GM21825 (cell line): ENCODE results near the gene SSTR3.
"Not testable (repeated sequence)": the region's sequence is repeated elsewhere in the genome, so short reads cannot be mapped to it uniquely, and the experiment has no call there.

Source experiments
- ATAC-seq: cut with Tn5 transposase; IDR thresholded peaks from one replicate; pipeline ENCODE4 v1.9.1; 2021; ENCODE audit warnings: mild to moderate bottlenecking, moderate library complexity; ENCODE audit not compliant: unreplicated experiment

The SSTR3 gene

DNA sequence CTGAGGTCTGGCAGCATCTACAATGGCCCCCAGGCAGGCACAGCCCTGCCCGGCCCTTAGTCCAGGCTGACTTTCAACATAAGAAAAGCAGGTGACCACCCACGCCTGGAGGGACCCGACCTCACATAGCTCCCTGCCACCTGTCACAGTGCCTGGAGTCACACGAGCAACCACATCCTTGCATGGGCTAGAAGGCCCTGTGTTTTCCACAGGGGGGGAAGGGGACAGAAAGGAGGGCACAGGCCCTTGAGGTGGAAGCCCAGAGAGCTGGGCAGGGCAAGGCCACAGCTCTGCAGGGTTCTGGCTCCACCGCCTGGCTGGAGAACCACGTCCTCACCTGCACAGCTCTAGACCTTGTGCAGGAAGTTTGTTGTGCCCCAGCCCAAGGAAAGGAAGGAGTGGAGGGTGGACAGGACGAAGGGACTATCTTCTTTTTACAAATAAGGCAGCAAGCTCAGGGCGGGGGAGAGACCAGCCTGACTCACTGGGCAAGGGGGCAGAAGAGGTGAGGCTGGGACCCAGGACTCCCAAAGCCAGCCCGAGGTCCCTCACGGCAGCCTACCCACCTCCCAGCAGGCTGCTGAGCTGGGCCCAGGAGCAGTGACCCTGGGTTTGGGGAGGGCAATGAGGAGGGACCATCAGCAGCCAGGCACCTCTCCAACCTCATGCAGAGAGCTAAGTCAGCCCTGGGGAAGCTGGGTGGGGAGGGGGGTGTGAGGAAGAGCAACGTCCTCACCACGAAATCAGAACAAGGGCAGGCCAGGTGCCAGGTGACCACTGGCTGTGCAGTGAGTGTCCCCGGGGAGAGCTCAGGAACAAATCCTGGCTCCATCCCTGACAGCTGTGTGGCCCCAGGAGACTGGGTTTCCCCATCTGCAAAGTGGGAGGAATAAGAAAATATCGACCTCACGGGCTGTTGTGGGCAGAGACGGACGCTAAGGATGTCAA lies 28.6 kb downstream of the SSTR3 start:
- no peak for ATAC-seq

GRCh38 chr22:37182949-37183245 lies 29.4 kb downstream of the SSTR3 start:
- no peak for ATAC-seq

DNA sequence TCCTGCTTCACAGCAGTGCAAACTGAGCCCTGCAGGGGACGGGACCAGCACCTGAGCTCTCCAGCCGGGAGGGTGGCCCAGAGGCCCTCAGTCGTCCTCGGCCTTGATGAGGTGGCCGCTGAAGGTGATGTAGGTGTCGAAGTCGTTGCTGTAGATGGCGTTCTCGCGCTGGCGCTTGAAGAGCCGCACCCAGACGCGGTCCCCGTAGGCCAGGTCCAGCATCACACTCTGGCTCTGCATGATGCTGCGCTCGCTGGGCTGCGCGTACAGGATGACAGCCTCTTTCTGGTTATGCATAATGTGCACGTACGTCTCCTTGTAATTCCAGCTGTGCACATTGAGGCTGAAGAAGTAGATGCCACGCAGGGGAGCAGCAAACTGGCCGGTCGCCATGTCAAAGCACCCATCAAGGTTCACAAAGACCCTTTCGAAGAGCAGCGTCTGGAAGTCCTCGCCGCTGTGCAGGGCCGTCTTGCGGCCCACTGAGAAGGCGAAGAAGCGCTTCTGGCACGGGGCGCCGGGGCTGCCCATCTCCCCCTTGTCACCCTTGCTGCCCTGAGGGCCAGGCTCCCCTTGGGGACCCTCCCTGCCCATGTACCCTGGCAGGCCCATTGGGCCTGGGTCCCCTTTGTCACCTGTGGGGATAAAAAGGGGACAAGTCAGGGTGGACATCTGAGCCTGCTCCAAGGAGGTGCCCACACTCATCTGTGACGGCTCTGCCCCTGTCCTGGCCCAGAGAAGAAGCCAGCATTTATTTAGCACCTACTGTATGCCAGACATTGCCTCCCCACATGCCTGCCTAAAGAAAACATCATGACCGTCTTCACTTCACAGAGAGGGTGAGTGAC lies 30.0 kb downstream of the SSTR3 start:
- ATAC-seq, result no peak

GRCh38 chr22:37181681-37182080 lies 30.6 kb downstream of the SSTR3 start:
- no peak for ATAC-seq

DNA sequence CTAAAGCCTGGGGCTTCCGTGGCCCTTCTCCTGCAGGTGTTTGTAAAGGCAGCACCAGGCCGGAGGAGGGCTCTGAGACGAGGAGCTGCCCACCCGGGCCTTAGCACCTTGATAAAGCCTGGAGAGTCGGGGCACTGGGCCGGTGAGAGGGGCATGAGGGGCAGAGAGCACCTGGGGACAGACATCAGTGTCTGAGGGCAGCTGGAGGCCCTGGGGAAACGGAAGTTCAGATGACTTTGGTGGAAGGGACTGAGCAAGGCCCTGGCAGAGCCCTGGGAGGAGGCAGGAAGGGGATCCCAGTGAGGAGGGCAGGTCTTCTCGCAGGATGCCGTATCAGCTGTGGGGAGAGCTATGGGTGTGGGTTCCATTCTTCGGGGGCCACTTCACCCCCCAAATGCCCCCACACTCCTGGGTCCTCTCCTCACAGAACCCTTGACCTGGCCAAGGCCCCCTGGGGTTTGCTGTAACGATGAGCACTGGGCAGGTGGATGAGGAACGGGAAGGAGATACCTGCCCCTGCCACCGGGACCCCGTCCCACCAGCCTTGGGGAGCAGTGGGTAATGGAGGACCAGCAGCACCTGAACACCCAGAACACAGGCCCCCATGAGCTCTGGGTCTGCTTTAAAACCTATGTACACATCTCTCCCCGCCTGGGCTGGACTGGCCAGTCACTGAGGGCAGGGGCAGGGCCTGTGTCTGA lies 31.6 kb downstream of the SSTR3 start:
- ATAC-seq, result no peak

GRCh38 chr22:37179622-37180420 lies 32.5 kb downstream of the SSTR3 start:
- no peak for ATAC-seq

GRCh38 chr22:37179126-37179470 lies 33.2 kb downstream of the SSTR3 start:
- ATAC-seq, result no peak

- ATAC-seq, result no peak
Observed at GRCh38 chr22:37178350-37179125, 33.7 kb downstream of the SSTR3 start.

DNA sequence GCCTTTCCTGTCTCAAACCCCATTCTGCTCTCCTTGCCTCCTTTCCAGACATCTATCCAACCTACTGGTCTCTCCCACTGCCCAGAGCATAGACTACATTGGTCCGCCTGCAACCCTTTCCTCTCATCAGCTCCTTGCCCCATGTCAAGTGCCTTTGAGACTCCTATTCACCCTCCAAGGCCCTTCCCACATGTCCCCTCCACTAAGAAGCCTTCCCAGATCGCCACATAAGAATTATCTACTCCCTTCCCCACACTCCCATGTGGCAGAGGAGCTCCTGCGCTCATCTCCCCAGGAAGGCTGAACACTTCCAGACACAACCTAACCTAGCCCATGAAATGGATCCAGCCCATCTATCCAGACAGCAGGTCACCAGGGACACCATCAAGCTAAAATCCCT lies 34.5 kb downstream of the SSTR3 start:
- ATAC-seq, result no peak

DNA sequence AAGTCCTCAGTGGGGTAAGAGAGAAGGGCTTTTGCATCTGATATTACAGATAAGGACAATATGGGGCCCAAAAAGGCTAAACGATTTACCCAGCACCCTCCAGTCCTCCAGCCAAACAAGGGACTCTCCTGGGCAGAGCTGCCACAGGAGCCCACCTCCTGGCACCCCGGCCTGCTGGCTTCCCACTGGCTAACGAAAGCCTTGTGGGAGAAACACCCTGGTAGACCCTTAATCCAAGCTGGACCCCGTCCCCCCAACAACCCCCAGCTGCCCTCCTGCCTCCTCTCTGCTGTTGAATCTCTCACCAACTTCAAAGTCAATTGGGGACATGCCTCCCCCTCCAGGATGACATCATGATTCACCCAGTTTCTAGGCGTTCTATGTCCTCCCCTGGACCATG lies 35.1 kb downstream of the SSTR3 start:
- ATAC-seq, result no peak

- no peak for ATAC-seq
Observed at GRCh38 chr22:37176464-37177061, 35.7 kb downstream of the SSTR3 start.

GRCh38 chr22:37175414-37176281 lies 36.6 kb downstream of the SSTR3 start:
- ATAC-seq, result no peak

GRCh38 chr22:37174964-37175363 lies 37.3 kb downstream of the SSTR3 start:
- ATAC-seq, result no peak

GRCh38 chr22:37173709-37174108 lies 38.6 kb downstream of the SSTR3 start:
- no peak for ATAC-seq

- no peak for ATAC-seq
Observed at GRCh38 chr22:37172266-37173245, 39.7 kb downstream of the SSTR3 start.

DNA sequence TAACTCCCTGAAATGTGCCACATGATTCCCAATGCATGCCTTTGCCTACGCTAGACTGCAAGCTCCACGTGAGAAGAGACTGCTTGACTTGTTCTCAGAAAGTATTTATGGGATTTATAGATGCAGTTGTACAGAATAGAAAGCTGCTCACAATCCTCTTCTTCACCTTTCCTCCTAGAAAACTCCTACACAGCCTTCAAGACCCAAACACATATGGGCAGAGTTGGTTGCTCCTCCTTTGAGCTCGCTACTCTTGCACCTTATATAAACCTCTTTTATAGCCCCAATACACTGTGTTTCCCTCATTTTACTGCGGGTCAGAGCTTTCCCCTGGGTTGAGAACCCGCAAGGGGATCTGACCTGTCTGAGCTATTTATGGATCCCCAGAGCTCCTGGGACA lies 40.6 kb downstream of the SSTR3 start:
- ATAC-seq, result no peak

DNA sequence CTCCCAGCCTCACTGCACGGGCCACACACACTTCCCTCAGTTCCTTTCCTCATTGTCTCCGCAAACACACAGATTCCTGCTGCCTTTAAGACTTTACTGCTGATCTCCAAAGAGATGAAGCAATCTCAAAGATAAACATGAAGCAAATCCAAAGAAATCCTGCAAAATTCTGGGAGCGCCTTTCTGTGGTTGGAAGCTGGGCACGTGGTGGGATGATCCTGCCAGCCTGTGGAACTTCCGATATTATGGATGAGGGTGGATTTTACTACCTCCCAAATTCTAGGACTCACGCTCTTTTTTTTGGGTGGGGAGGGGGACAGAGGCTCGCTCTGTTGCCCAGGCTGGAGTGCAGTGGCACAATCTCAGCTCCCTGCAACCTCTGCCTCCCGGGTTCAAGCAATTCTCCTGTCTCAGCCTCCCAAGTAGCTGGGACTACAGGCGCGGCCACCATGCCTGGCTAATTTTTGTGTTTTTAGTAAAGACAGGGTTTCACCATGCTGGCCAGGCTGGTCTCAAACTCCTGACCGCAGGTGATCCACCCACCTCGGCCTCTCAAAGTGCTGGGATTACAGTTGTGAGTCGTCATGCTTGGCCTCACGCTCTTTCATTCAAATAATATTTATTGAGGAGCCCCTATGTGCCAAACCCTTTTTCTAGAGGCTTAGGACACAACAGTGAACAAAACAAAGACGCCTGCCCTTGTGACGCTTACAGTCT lies 41.4 kb downstream of the SSTR3 start:
- not testable (repeated sequence) for ATAC-seq
